HG03066 (cell line): ENCODE measurements around the gene RAPGEF5.
A peak's percentile ranks its signal among the peaks of the same experiment; 100 is the strongest.

ENCODE experiments used
- ATAC-seq: cut with Tn5 transposase; IDR thresholded peaks from one replicate; pipeline ENCODE4 v1.9.1; 2021; ENCODE audit warnings: low read depth; ENCODE audit not compliant: unreplicated experiment

RAPGEF5 gene

GRCh38 chr7:22350466-22351328 lies 6.3 kb downstream of the RAPGEF5 start:
- peak; percentile 45 for ATAC-seq

GRCh38 chr7:22348379-22348778 lies 8.6 kb downstream of the RAPGEF5 start:
- no peak for ATAC-seq

GRCh38 chr7:22346383-22347107 lies 10.4 kb downstream of the RAPGEF5 start:
- ATAC-seq = no peak

- no peak for ATAC-seq
Measured at GRCh38 chr7:22344655-22345054, 12.3 kb downstream of the RAPGEF5 start.

- no peak for ATAC-seq
Measured at GRCh38 chr7:22343612-22344011, 13.3 kb downstream of the RAPGEF5 start.

- no peak for ATAC-seq
Measured at GRCh38 chr7:22343071-22343470, 13.9 kb downstream of the RAPGEF5 start.

GRCh38 chr7:22339725-22340390 lies 17.1 kb downstream of the RAPGEF5 start:
- ATAC-seq = no peak

- no peak for ATAC-seq
Measured at GRCh38 chr7:22338877-22339276, 18.1 kb downstream of the RAPGEF5 start.

GRCh38 chr7:22338411-22338810 lies 18.5 kb downstream of the RAPGEF5 start:
- no peak for ATAC-seq

- ATAC-seq = no peak
Measured at GRCh38 chr7:22333680-22334141, 23.2 kb downstream of the RAPGEF5 start.

GRCh38 chr7:22332461-22332870 lies 24.5 kb downstream of the RAPGEF5 start:
- no peak for ATAC-seq

GRCh38 chr7:22331704-22332103 lies 25.2 kb downstream of the RAPGEF5 start:
- no peak for ATAC-seq

- no peak for ATAC-seq
Measured at GRCh38 chr7:22330903-22331302, 26.1 kb downstream of the RAPGEF5 start.

GRCh38 chr7:22329816-22330524 lies 27.0 kb downstream of the RAPGEF5 start:
- ATAC-seq = no peak

GRCh38 chr7:22326181-22326580 lies 30.8 kb downstream of the RAPGEF5 start:
- no peak for ATAC-seq

GRCh38 chr7:22325671-22326070 lies 31.3 kb downstream of the RAPGEF5 start:
- no peak for ATAC-seq

- ATAC-seq = no peak
Measured at GRCh38 chr7:22323714-22324113, 33.2 kb downstream of the RAPGEF5 start.

- no peak for ATAC-seq
Measured at GRCh38 chr7:22320416-22320815, 36.5 kb downstream of the RAPGEF5 start.

- no peak for ATAC-seq
Measured at GRCh38 chr7:22319424-22320403, 37.2 kb downstream of the RAPGEF5 start.
